HG02610 (cell line): ENCODE results near the gene PTPN13.
"Not testable (repeated sequence)": the region's sequence is repeated elsewhere in the genome, so short reads cannot be mapped to it uniquely, and the experiment has no call there.

Experiments used
- ATAC-seq: cut with Tn5 transposase; IDR thresholded peaks from one replicate; pipeline ENCODE4 v1.9.1; 2021; ENCODE audit warnings: mild to moderate bottlenecking, moderate library complexity; ENCODE audit not compliant: unreplicated experiment

The PTPN13 gene

DNA sequence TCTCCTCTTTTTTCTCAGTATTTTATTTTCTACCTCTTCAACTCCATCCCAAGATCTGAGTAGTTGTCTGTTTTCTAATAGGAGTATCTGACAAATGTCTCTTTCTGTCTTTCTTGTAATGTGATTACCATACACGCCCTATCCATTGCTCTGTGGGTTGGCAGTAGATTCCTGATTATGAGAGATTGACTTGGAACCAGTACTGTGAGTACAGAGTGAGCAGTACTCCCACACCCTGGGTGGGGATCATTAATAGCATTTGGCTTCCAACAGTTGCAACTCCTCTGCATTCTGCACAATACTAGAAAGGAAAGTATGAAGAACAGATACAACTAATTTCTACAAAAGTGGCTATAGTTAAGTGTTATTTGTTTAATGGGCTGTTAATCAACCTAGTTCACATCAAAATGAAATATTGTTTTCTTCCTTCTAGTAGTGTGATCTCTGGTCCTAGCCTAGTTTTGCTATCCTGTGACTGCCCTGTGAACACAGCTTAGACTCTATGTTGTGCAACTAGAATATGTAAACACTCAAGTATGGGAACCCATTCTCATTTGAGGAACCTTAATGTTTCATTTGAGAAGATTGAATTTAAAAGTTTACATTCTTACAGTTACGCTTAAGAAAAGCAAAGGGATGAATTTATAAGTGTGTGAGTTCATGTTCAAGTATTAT is 112.9 kb downstream of the PTPN13 start:
- ATAC-seq: no peak

DNA sequence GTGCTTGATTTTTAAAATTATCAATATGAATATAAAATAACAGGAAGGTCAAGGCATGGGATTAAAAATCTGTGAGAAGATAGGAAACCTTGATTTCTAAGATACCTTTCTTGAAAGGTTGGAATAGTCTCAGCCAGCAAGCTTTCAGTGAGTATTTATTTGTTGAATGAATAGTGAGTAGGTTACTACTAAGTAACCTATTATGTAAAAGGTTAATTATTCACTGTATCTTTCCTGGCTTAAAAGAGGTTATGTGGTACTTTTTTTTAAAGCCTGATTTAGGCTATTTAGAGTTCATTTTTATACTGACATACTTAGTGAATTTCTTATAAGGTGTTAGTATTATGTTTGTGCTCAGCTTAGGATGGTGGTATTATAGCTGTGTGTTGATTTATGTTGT is 123.5 kb downstream of the PTPN13 start:
- no peak for ATAC-seq

DNA sequence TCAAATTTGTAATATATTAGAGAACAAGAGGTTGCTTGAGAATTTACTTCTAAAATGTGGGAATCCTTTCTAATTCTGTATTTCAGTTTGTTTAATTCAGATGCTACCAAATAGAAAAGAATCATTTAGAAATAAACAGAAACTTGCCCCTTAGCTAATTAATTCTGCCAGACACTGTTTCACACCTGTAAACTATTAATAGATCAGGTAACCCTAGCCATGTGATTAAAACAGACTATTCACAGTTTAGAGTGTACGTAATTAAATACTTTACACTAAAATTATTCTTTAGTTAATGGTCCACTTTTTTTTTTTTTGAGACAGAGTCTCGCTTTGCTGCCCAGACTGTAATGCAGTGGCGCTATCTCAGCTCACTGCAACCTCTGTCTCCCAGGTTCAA is 124.0 kb downstream of the PTPN13 start:
- ATAC-seq: no peak

DNA sequence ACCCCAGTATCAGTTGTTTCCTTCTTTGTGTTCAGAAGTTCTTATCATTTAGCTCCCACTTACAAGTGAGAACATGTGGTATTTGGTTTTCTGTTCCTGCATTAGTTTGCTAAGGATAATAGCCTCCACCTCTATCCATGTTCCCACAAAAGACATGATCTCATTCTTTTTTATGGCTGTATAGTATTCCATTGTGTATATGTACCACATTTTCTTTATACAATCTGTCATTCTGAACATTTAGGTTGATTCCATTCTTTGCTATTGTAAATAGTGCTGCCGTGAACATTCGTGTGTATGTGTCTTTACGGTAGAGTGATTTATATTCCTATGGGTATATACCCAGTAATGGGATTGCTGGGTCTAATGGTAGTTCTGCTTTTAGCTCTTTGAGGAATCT is 125.0 kb downstream of the PTPN13 start:
- not testable (repeated sequence) for ATAC-seq

DNA sequence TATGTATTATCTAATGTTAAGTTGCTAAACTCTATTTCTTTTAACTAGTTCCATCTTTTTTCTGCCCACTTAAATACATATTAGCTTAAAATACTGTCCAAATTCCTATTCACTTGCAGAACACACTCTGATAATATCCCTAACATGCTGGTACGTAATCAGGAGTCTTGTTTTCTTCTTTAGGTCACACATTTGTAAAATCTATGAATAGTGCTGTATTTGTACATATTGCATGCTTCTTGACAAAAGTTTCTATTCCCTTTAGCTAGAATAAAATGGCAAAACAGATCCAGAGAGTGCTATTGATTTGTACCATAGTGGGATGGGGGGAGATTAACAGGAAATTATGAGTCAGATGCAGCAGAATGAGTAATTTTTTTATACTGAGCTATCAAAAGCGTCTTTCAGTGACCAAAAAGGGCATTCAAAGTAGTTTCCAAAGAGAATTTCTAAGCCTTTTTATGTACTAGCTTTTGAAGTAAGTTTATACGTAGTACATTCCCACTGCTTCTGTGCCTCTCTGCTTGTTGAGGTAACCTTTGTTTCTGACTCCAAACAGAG is 126.5 kb downstream of the PTPN13 start:
- no peak for ATAC-seq

DNA sequence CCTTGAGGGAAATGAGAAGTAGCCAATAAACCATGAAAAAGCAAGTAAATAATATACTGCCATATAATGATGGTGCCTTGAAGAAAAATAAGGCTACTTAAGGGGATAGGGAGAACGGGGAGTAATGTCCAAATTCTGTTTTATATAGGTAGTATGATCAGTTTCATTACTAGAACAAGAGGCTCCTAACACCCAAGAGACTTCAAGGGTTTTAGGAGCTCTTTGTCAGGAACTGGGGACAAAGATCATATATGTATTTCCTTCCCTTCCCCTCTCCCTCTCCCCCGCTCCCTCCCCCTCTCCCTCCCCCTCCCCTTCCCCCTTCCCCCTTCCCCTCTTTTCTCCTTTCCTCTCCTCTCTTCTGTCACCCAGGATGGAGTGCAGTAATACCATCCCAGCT is 127.3 kb downstream of the PTPN13 start:
- ATAC-seq: no peak

- no peak for ATAC-seq
These were observed 136.2 kb downstream of the PTPN13 start for GRCh38 chr4:86730310-86730709.

DNA sequence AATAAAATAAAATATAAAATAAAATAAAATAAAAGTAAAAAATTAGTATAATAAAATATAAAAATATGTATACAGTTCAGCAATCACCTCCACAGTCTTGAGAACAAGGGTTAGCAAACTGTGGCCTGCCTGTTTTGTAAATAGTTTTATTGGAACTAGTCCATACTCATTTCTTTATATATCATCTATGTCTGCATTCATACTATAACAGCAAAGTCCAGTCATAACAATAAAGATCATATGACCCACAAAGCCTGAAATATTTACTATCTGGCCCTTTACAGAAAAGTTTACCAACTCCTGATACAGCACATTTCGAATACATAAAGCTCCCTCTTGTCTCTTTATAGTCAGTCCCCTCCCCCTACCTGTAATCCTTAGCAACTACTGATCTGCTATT is 143.1 kb downstream of the PTPN13 start:
- ATAC-seq: no peak

DNA sequence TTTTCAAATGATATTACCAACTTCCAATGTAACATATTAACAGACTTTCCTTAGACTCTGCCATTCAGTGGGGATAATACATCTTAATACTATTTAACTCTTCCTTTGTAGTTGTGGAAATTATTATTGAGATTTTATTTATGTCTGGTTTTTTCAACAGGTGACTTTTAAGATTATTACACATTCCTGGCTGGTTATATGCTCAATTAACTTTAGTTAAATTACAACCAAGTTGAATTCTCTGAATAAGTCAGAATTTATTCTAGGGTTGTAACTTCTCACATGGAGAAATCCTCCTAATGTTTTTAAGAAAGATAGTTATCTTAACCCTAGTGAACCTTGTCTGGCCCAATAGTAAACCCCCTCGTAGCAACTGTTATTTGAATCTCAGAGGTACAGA is 147.7 kb downstream of the PTPN13 start:
- no peak for ATAC-seq

- ATAC-seq: no peak
These were observed 150.5 kb downstream of the PTPN13 start for GRCh38 chr4:86744570-86744969.

GRCh38 chr4:86749121-86749520 is 155.0 kb downstream of the PTPN13 start:
- ATAC-seq: no peak

- no peak for ATAC-seq
These were observed 161.3 kb downstream of the PTPN13 start for GRCh38 chr4:86755388-86755787.

DNA sequence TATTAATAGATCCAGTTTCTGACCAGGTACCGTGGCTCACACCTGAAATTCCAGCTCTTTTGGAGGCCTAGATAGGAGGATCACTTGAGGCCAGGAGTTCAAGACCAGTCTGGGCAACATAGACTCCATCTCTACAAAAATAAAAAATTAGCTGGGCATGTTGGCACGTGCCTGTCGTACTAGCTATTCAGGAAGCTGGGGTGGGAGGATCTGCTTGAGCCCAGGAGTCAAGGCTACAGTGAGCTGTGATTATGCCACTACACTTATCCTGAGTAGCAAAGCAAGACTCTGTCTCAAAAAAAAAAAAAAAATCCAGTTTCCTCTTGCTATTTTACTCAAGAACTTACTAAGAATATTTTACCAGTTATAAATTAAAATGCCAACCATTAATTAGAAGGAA is 163.4 kb downstream of the PTPN13 start:
- ATAC-seq: no peak

DNA sequence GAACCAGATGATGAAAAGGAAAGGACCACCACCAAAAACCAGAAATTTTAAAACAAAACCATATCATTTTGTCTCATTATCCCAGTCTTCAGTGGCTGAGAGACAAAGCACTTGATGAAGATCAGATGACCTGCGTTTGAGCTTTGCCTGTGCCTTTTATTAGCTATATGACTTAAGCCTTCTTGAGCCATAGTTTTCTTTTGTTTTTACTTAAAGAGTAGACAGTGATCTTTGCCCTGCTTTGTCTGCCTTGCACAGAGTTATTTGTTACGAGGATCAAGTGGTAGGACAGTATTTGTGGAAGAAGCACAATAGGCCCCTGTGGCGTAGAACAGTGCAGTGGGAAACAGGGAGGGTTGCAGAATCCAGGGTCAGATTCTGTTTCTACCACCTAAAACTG is 165.2 kb downstream of the PTPN13 start:
- no peak for ATAC-seq

DNA sequence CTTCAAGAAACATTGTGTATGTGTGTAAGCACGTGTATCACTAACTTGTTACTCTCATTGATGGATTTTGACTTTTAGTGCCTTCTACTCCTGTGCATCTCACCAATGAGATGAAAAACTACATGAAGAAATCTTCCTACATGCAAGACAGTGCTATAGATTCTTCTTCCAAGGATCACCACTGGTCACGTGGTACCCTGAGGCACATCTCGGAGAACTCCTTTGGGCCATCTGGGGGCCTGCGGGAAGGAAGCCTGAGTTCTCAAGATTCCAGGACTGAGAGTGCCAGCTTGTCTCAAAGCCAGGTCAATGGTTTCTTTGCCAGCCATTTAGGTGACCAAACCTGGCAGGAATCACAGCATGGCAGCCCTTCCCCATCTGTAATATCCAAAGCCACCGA is 168.5 kb downstream of the PTPN13 start:
- ATAC-seq: no peak

DNA sequence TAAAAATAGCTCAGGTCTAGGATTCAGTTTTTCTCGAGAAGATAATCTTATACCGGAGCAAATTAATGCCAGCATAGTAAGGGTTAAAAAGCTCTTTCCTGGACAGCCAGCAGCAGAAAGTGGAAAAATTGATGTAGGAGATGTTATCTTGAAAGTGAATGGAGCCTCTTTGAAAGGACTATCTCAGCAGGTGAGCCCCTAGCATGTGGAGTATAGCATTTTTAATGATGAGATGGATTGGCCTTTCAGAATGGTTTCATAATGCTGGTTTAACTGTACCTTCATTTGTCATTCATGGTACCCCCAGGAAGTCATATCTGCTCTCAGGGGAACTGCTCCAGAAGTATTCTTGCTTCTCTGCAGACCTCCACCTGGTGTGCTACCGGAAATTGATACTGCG is 175.7 kb downstream of the PTPN13 start:
- ATAC-seq: no peak

GRCh38 chr4:86771141-86771540 is 177.0 kb downstream of the PTPN13 start:
- ATAC-seq: no peak

- no peak for ATAC-seq
These were observed 180.9 kb downstream of the PTPN13 start for GRCh38 chr4:86775061-86775460.

- no peak for ATAC-seq
These were observed 184.1 kb downstream of the PTPN13 start for GRCh38 chr4:86778175-86778574.

- no peak for ATAC-seq
These were observed 194.7 kb downstream of the PTPN13 start for GRCh38 chr4:86788826-86789225.

DNA sequence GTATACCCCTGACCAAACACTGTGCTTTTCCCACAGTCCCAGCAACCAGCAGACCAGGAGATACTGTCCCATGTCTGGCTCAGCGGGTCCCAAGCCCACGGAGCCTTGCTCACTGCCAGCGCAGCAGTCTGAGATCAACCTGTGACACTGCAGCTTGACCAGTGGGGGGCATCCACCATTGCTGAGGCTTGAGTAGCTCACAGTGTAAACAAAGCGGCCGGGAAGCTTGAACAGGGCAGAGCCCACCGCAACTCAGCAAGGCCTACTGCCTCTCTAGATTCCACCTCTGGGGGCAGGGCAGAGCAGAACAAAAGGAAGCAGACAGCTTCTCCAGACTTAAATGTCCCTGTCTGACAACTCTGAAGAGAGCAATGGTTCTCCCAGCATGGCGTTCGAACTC is 197.0 kb downstream of the PTPN13 start:
- ATAC-seq: no peak

GRCh38 chr4:86809809-86810208 is 215.7 kb downstream of the PTPN13 start:
- no peak for ATAC-seq

- ATAC-seq: no peak
These were observed 216.7 kb downstream of the PTPN13 start for GRCh38 chr4:86810847-86811246.
